ENCODE measurements around the gene HTRA3. TPM values are rescaled to one million over a fixed set of nuclear protein-coding genes. Genes with fewer than 3 reads are reported as not detected.

HTRA3 gene
- total RNA-seq, 2 experiments from 2014 or later: not detected

GRCh38 chr4:8312976-8313375 is 43.4 kb downstream of the HTRA3 start:
- no peaks in the 10 kb centered on the region for H3K36me3 ChIP-seq (ENCODE audit: insufficient read depth, low read length)
- ChIA-PET CTCF (ENCODE audit: unreplicated experiment) (no interaction called here), POLR2A (no interaction called here)
- H3K4me3 ChIP-seq (ENCODE audit: low read depth, low read length, poor library complexity, severe bottlenecking): no peak overlapping the region
- peaks cover 31% of the 10 kb centered on the region for H3K4me1 ChIP-seq (ENCODE audit: insufficient read depth, low read length, poor library complexity, severe bottlenecking)
- BruUV-seq (replicated peaks): no TSS peak
- H3K9me2 ChIP-seq (ENCODE audit: insufficient read depth, low read length): no peaks in the 10 kb centered on the region
- no peaks in the 10 kb centered on the region for H4K20me1 ChIP-seq (ENCODE audit: insufficient read depth, low read length)
- no peak for DNase-seq (ENCODE audit: low spot score)
- H3K4me2 ChIP-seq (ENCODE audit: low read length): no peak overlapping the region
- H3K27ac ChIP-seq (ENCODE audit: low read depth, low read length, poor library complexity, severe bottlenecking): no peak overlapping the region
- H2AFZ ChIP-seq (ENCODE audit: low read length): no peak overlapping the region
- no peaks in the 10 kb centered on the region for H3K9me3 ChIP-seq (ENCODE audit: low read length)
- intact Hi-C loops (cut with micrococcal nuclease; ENCODE audit: unreplicated experiment): no loop called here
- H3K79me2 ChIP-seq (ENCODE audit: insufficient read depth, low read depth, low read length): no peaks in the 10 kb centered on the region
- TF ChIP-seq CTCF (conservative IDR thresholded peaks at IDR 0.05; ENCODE audit: low read length) (no peak), EZH2phosphoT487 (IDR thresholded peaks at IDR 0.05; ENCODE audit: borderline replicate concordance, low read depth, low read length) (no peak)

GRCh38 chr4:8314691-8315255 is 45.2 kb downstream of the HTRA3 start:
- no TSS peak for BruUV-seq (replicated peaks)
- DNase-seq (ENCODE audit: low spot score): no peak
- no peak for TF ChIP-seq EZH2phosphoT487 (IDR thresholded peaks at IDR 0.05; ENCODE audit: borderline replicate concordance, low read depth, low read length)
- TF ChIP-seq CTCF (conservative IDR thresholded peaks at IDR 0.05; ENCODE audit: low read length): no peak
- H3K9me2 ChIP-seq (ENCODE audit: insufficient read depth, low read length): no peaks in the 10 kb centered on the region
- H3K36me3 ChIP-seq (ENCODE audit: insufficient read depth, low read length): no peaks in the 10 kb centered on the region
- no peaks in the 10 kb centered on the region for H3K9me3 ChIP-seq (ENCODE audit: low read length)
- peak overlapping the region; percentile 57 for H2AFZ ChIP-seq (ENCODE audit: low read length)
- intact Hi-C loops (cut with micrococcal nuclease; ENCODE audit: unreplicated experiment): loop anchor here (2.0 kb wide), 1 partner anchor 76 kb away; no protein-coding TSS in a partner anchor
- POLR2A ChIA-PET: interaction anchor here (0.6 to 1.1 kb wide), 3 partner anchors 52 to 249 kb away, joined by 3 read pairs; no protein-coding TSS in a partner anchor
- H3K4me3 ChIP-seq (ENCODE audit: low read depth, low read length, poor library complexity, severe bottlenecking): no peak overlapping the region
- peak overlapping the region; percentile 41; the same call in 1 of the 2 replicates for H3K4me2 ChIP-seq (ENCODE audit: low read length)
- H4K20me1 ChIP-seq (ENCODE audit: insufficient read depth, low read length): no peaks in the 10 kb centered on the region
- no peaks in the 10 kb centered on the region for H3K79me2 ChIP-seq (ENCODE audit: insufficient read depth, low read depth, low read length)
- CTCF ChIA-PET (ENCODE audit: unreplicated experiment): interaction anchor here (0.6 to 1.1 kb wide), 2 partner anchors 10 to 89 kb away, joined by 3 read pairs; no protein-coding TSS in a partner anchor
- no peak overlapping the region for H3K27ac ChIP-seq (ENCODE audit: low read depth, low read length, poor library complexity, severe bottlenecking)
- H3K4me1 ChIP-seq (ENCODE audit: insufficient read depth, low read length, poor library complexity, severe bottlenecking): peaks cover 31% of the 10 kb centered on the region
